ENCODE measurements around the gene RND2.

Gene RND2

DNA sequence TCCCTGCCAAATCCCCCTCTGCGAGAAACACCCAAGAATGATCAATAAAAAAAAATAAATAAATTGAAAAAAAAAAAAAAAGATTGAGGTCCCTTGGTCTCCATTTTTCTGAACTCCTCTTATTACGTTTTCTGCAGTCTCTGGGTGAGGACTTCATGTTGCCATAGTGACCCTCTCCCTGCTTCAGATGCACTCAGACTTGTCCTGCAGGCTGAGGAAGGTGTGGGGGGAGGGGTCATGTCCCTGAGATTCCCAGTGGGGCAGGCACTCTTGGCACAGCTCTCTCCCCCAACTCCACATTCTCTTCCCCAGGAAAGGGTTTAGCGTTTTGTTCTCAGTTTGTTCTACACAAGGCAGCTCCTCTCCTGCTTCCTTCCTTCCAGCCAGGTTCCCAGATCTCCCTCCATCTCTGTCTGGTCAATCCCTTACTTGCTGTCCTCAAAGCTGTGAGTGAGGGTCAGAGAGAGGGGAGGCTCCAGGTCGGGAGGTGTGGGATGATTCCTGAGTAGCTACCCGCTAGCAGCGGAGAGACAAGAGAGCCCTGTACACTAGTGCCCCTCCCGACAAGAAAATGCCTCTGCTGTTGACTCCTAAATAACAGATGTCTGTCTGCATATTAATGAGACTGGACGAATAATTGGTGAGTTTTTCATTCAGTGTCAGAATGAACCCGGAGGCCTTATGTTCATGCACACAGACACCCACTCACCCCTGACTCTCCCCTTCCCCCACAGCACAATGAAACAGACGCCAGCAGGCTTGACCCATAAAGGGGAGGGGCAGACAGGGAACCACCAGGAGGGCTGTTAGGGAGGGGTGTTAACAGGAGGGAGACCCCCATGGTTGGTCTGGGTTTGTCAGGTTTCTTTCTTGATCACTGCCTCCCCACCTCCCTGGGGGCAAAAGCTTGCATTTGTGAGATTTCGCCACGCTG, 9.2 kb downstream of the RND2 start:
- TF ChIP-seq FOXK2 (IDR thresholded peaks at IDR 0.05) (no peak), CTBP1 (IDR thresholded peaks at IDR 0.05; ENCODE audit: borderline replicate concordance) (no peak), TARDBP (IDR thresholded peaks at IDR 0.05) (no peak), LEF1 (IDR thresholded peaks at IDR 0.05; ENCODE audit: borderline replicate concordance) (no peak), FOXM1 (IDR thresholded peaks at IDR 0.05; ENCODE audit: borderline replicate concordance) (no peak), NFRKB (IDR thresholded peaks at IDR 0.05) (no peak), ELF4 (IDR thresholded peaks at IDR 0.05) (no peak), L3MBTL2 (conservative IDR thresholded peaks at IDR 0.05) (no peak), SUZ12 (IDR thresholded peaks at IDR 0.05) (no peak), HDGF (IDR thresholded peaks at IDR 0.05; ENCODE audit: borderline replicate concordance) (no peak)
- POLR2A ChIA-PET: interaction anchor here (2.7 kb wide), 1 partner anchor 10 kb away, joined by 10 read pairs; the partner anchor contains the start of gene RND2
- DNase-seq (ENCODE audit: extremely low spot score): no peak
- CTCF ChIA-PET: interaction anchor here (0.6 kb wide), 1 partner anchor 98 kb away, joined by 3 read pairs; no protein-coding TSS in a partner anchor

DNA sequence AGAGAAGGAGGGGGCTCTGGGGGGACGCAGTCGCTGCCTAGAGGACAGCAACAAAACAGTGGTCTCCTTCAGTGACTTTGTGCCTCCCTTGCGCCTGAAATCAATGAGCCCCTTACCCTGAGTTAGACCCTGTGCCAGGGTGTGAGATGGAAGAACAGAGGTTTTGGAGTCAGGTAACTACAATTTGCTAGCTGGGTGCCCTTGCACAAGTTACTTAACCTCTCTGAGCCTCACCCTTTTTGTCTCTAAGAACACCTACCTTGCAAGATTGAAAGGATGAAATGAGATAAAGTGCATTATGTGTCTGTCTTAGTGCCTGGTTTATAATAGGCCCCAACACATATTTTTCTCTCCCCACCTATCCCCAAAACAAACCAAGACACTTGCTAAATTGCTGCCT, 9.9 kb downstream of the RND2 start:
- POLR2A ChIA-PET: interaction anchor here (2.7 kb wide), 1 partner anchor 10 kb away, joined by 10 read pairs; the partner anchor contains the start of gene RND2
- CTCF ChIA-PET: interaction anchor here (0.6 kb wide), 1 partner anchor 98 kb away, joined by 3 read pairs; no protein-coding TSS in a partner anchor

DNA sequence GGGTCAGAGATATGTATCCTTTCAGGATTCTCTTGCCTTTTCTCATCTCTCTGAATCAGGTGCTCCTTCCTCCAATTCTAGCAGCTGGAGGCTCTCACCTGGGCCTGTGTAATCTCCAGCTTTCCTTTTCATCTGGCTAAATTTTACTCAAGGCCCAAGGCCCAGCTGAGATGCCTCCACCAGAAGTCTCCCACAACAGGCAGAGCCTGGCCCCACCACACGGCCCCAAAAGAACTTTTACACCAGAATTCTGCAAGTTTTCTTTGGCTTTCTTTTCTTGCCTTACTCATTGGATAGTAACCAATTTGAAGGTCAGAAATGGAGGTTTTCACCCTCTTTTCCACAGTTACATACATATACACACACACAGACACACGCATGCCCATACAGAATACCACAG, 14.6 kb downstream of the RND2 start:
- no peak for TF ChIP-seq ZNF384 (IDR thresholded peaks at IDR 0.05)
- no peak for TF ChIP-seq TARDBP (IDR thresholded peaks at IDR 0.05)
- no peak for TF ChIP-seq FOXK2 (IDR thresholded peaks at IDR 0.05)
- no peak for TF ChIP-seq NFRKB (IDR thresholded peaks at IDR 0.05)
- TF ChIP-seq FOXA1 (IDR thresholded peaks at IDR 0.05): no peak
- TF ChIP-seq ARNT (IDR thresholded peaks at IDR 0.05): no peak
- TF ChIP-seq L3MBTL2 (conservative IDR thresholded peaks at IDR 0.05): no peak
- no peak for TF ChIP-seq HDGF (IDR thresholded peaks at IDR 0.05; ENCODE audit: borderline replicate concordance)
- TF ChIP-seq BHLHE40 (IDR thresholded peaks at IDR 0.05; ENCODE audit: borderline replicate concordance): no peak
- no peak for TF ChIP-seq LEF1 (IDR thresholded peaks at IDR 0.05; ENCODE audit: borderline replicate concordance)
- no peak for TF ChIP-seq FOXM1 (IDR thresholded peaks at IDR 0.05; ENCODE audit: borderline replicate concordance)
- TF ChIP-seq SP1 (IDR thresholded peaks at IDR 0.05): no peak
- TF ChIP-seq, protein P1, sequence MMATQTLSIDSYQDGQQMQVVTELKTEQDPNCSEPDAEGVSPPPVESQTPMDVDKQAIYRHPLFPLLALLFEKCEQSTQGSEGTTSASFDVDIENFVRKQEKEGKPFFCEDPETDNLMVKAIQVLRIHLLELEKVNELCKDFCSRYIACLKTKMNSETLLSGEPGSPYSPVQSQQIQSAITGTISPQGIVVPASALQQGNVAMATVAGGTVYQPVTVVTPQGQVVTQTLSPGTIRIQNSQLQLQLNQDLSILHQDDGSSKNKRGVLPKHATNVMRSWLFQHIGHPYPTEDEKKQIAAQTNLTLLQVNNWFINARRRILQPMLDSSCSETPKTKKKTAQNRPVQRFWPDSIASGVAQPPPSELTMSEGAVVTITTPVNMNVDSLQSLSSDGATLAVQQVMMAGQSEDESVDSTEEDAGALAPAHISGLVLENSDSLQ (IDR thresholded peaks at IDR 0.05): no peak
- TF ChIP-seq CTBP1 (IDR thresholded peaks at IDR 0.05; ENCODE audit: borderline replicate concordance): no peak
- TF ChIP-seq SUZ12 (IDR thresholded peaks at IDR 0.05): no peak
- no peak for TF ChIP-seq ELF4 (IDR thresholded peaks at IDR 0.05)
- DNase-seq (ENCODE audit: extremely low spot score): no peak
- POLR2A ChIA-PET: no interaction called here
- CTCF ChIA-PET: no interaction called here

More for the DNA sequence above, 9.9 kb downstream of the RND2 start:
- TF ChIP-seq FOXK2 (IDR thresholded peaks at IDR 0.05): no peak
- no peak for TF ChIP-seq ELF4 (IDR thresholded peaks at IDR 0.05)
- TF ChIP-seq SUZ12 (IDR thresholded peaks at IDR 0.05): no peak
- TF ChIP-seq LEF1 (IDR thresholded peaks at IDR 0.05; ENCODE audit: borderline replicate concordance): no peak
- TF ChIP-seq BHLHE40 (IDR thresholded peaks at IDR 0.05; ENCODE audit: borderline replicate concordance): no peak
- TF ChIP-seq FOXA1 (IDR thresholded peaks at IDR 0.05): no peak
- TF ChIP-seq ZNF384 (IDR thresholded peaks at IDR 0.05): no peak
- TF ChIP-seq SP1 (IDR thresholded peaks at IDR 0.05): no peak
- no peak for TF ChIP-seq L3MBTL2 (conservative IDR thresholded peaks at IDR 0.05)
- no peak for TF ChIP-seq ARNT (IDR thresholded peaks at IDR 0.05)
- TF ChIP-seq, protein P1 (IDR thresholded peaks at IDR 0.05): no peak
- TF ChIP-seq FOXM1 (IDR thresholded peaks at IDR 0.05; ENCODE audit: borderline replicate concordance): no peak
- no peak for TF ChIP-seq HDGF (IDR thresholded peaks at IDR 0.05; ENCODE audit: borderline replicate concordance)
- no peak for TF ChIP-seq TARDBP (IDR thresholded peaks at IDR 0.05)
- no peak for TF ChIP-seq CTBP1 (IDR thresholded peaks at IDR 0.05; ENCODE audit: borderline replicate concordance)
- no peak for TF ChIP-seq NFRKB (IDR thresholded peaks at IDR 0.05)
- DNase-seq (ENCODE audit: extremely low spot score): no peak

DNA sequence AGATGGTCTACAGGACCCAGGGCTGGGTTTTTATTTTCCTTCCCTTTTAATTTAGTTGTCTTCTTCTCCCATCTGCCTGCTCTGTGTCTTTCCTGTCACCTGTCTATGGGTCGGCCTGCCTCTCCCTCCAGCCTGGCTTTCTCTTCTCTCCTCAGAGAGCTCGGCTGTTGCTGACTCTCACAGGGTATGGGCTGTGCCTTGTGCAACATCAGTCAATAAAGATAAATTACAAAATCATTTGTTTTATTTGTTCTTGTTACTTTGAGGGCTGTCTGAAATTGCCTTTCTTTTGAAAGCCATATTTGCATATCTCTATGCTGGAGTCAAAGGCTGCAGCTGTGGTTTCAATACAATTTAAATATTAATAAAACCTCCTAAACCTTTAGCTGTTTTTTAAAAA, 15.6 kb downstream of the RND2 start:
- ChIA-PET CTCF (no interaction called here), POLR2A (no interaction called here)
- TF ChIP-seq L3MBTL2 (conservative IDR thresholded peaks at IDR 0.05) (no peak), NFRKB (IDR thresholded peaks at IDR 0.05) (no peak), SUZ12 (IDR thresholded peaks at IDR 0.05) (no peak), LEF1 (IDR thresholded peaks at IDR 0.05; ENCODE audit: borderline replicate concordance) (no peak), BHLHE40 (IDR thresholded peaks at IDR 0.05; ENCODE audit: borderline replicate concordance) (no peak), FOXA1 (IDR thresholded peaks at IDR 0.05) (no peak), ARNT (IDR thresholded peaks at IDR 0.05) (no peak), CTBP1 (IDR thresholded peaks at IDR 0.05; ENCODE audit: borderline replicate concordance) (no peak), ELF4 (IDR thresholded peaks at IDR 0.05) (no peak), TARDBP (IDR thresholded peaks at IDR 0.05) (no peak), ZNF384 (IDR thresholded peaks at IDR 0.05) (no peak), FOXM1 (IDR thresholded peaks at IDR 0.05; ENCODE audit: borderline replicate concordance) (no peak), HDGF (IDR thresholded peaks at IDR 0.05; ENCODE audit: borderline replicate concordance) (no peak), FOXK2 (IDR thresholded peaks at IDR 0.05) (no peak), SP1 (IDR thresholded peaks at IDR 0.05) (no peak)
- TF ChIP-seq, protein P1 (IDR thresholded peaks at IDR 0.05): no peak
- no peak for DNase-seq (ENCODE audit: extremely low spot score)

DNA sequence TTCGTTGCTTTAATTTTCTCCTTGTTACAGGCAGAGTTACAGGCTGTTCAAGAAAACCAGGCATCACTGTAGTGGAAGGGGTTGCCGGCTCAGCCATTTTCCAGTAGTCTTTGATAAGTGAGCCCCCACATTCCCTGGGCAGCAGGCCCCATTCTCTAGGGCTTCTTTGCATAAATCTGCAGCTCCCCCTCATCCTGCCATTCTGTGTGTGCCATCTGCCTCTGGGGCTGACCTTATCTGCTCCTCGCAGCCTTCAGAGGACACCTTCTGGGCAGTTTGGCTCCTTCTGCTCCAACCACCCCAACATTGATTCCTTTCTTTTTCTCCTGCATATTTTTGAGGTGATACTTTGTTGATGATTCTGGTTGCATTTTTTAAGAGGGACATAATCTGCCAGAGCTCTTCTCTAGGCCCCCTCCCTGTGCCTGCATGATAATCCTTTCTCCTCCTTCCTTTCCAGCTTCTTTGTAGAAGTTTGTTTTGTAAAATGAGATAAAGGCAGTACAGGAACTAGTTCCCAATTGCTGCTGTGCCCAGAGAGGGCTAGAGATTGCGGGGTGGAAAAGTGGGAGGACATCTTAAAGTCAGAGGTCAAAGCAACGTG, 17.1 kb downstream of the RND2 start:
- DNase-seq (ENCODE audit: extremely low spot score): no peak
- no peak for TF ChIP-seq LEF1 (IDR thresholded peaks at IDR 0.05; ENCODE audit: borderline replicate concordance)
- TF ChIP-seq BHLHE40 (IDR thresholded peaks at IDR 0.05; ENCODE audit: borderline replicate concordance): no peak
- CTCF ChIA-PET: interaction anchor here (0.8 kb wide), 1 partner anchor 12 kb away, joined by 3 read pairs; no protein-coding TSS in a partner anchor
- POLR2A ChIA-PET: no interaction called here

All from HEK293T (cell line).